MM.1S (cell line): ENCODE results near the gene SLC6A20.

ENCODE experiments used
- DNase-seq: peaks from one replicate; pipeline ENCODE4 v3.0.0-alpha.2; 2015
- H2AFZ ChIP-seq: fragments of 300-600 bp; sonication (generic); 2 replicates; pipeline ENCODE4 v1.6.0; 2016; ENCODE audit warnings: antibody characterized with exemption, low read length
- H3F3A ChIP-seq: fragments of 300-600 bp; sonication (generic); 2 replicates; pipeline ENCODE4 v1.6.1; 2016; ENCODE audit warnings: mild to moderate bottlenecking, antibody characterized with exemption, low read length, moderate library complexity, mixed read lengths; ENCODE audit not compliant: insufficient read depth
- H3K27ac ChIP-seq: fragments of 300-600 bp; sonication (generic); 2 replicates; pipeline ENCODE4 v1.5.1; 2016; ENCODE audit warnings: mild to moderate bottlenecking, low read length
- H3K27me3 ChIP-seq: fragments of 300-600 bp; sonication (generic); replicated peaks from 2 replicates; pipeline ENCODE4 v1.6.0; 2016; ENCODE audit warnings: low read length; ENCODE audit not compliant: insufficient read depth
- H3K36me3 ChIP-seq: fragments of 300-600 bp; sonication (generic); replicated peaks from 2 replicates; pipeline ENCODE4 v1.6.1; 2016; ENCODE audit warnings: mild to moderate bottlenecking, low read length, mixed read lengths; ENCODE audit not compliant: insufficient read depth
- H3K4me1 ChIP-seq: fragments of 300-600 bp; sonication (generic); 2 replicates; pipeline ENCODE4 v1.6.1; 2016; ENCODE audit warnings: low read length, mixed read lengths
- H3K4me2 ChIP-seq: fragments of 300-600 bp; sonication (generic); 2 replicates; pipeline ENCODE4 v1.6.0; 2016; ENCODE audit warnings: low read depth, low read length
- H3K4me3 ChIP-seq: fragments of 300-600 bp; sonication (generic); 2 replicates; pipeline ENCODE4 v1.5.1; 2016; ENCODE audit warnings: low read length, mixed read lengths
- H3K79me2 ChIP-seq: fragments of 300-600 bp; sonication (generic); 2 replicates; pipeline ENCODE4 v1.6.1; 2016; ENCODE audit warnings: mixed run types, low read length, mixed read lengths
- H3K9ac ChIP-seq: fragments of 300-600 bp; sonication (generic); 2 replicates; pipeline ENCODE4 v1.6.1; 2016; ENCODE audit warnings: low read length, mixed read lengths
- H3K9me2 ChIP-seq: fragments of 300-600 bp; sonication (generic); replicated peaks from 2 replicates; pipeline ENCODE4 v1.6.1; 2016; ENCODE audit warnings: mild to moderate bottlenecking, low read length, mixed read lengths; ENCODE audit not compliant: insufficient read depth
- H3K9me3 ChIP-seq: fragments of 300-600 bp; sonication (generic); replicated peaks from 2 replicates; pipeline ENCODE4 v1.6.1; 2016; ENCODE audit warnings: mild to moderate bottlenecking, low read length, mixed read lengths; ENCODE audit not compliant: insufficient read depth
- H4K20me1 ChIP-seq: fragments of 300-600 bp; sonication (generic); 2 replicates; pipeline ENCODE4 v1.6.1; 2016; ENCODE audit warnings: mild to moderate bottlenecking, low read length, moderate library complexity, mixed read lengths; ENCODE audit not compliant: insufficient read depth
- CTCF ChIP-seq: fragments of 300-600 bp; sonication (generic); IDR thresholded peaks from 2 replicates; pipeline ENCODE4 v1.5.1; 2016; ENCODE audit warnings: antibody characterized with exemption, low read length, mixed read lengths
- EZH2 ChIP-seq: fragments of 300-600 bp; sonication (generic); optimal IDR thresholded peaks from 2 replicates; pipeline ENCODE3; 2017; ENCODE audit warnings: low read depth, mild to moderate bottlenecking, antibody characterized with exemption, low read length, mixed read lengths
- EZH2phosphoT487 ChIP-seq: fragments of 300-600 bp; sonication (generic); IDR thresholded peaks from 2 replicates; pipeline ENCODE4 v1.6.1; 2018; ENCODE audit warnings: antibody characterized with exemption, low read length

The SLC6A20 gene

GRCh38 chr3:45841757-45842491 is 45.6 kb upstream of the SLC6A20 start, which contains the start of gene LZTFL1:
TSS of gene LZTFL1 (minus strand) at chr3:45842119. CDS start at chr3:45841991, 128 bp downstream.
- no peak for TF ChIP-seq EZH2phosphoT487
- no peak for TF ChIP-seq EZH2
- TF ChIP-seq CTCF = no peak

DNA sequence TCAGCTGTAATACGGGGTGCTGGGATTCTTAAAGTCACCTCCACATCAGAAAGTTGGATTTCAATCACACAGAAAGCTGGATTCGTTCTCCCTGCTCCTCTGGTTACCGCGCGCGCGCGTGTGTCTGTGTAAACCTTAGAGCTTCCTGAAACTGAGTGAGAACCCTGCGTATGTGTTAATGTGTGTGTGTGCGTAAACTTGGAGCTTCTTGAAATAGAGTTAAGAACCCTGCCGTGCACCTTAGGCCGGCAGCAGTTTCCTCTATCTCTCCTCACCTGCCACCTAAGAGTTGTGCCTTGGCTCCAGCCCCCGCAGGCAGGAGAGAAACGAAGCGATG is 45.1 kb upstream of the SLC6A20 start:
- Histone ChIP-seq H3K27me3 (no peaks in the 10 kb centered on the region), H3K4me1 (peaks cover 24% of the 10 kb centered on the region), H3K36me3 (no peaks in the 10 kb centered on the region), H3K4me3 (peak overlapping the region; percentile 98), H3K79me2 (0 out of 2 replicates have a peak, but pooled peaks cover 8% of the 10 kb centered on the region), H4K20me1 (no peaks in the 10 kb centered on the region), H3K27ac (peak overlapping the region; percentile 64; the same call in 1 of the 2 replicates), H3F3A (peaks cover 10% of the 10 kb centered on the region; the same call in 1 of the 2 replicates), H3K9me3 (no peaks in the 10 kb centered on the region), H3K4me2 (peak overlapping the region; percentile 79), H2AFZ (peak overlapping the region; percentile 93), H3K9me2 (no peaks in the 10 kb centered on the region), H3K9ac (peak overlapping the region; percentile 89)
- DNase-seq = peak; percentile 25
- no peak for TF ChIP-seq CTCF
- TF ChIP-seq EZH2 = no peak
- no peak for TF ChIP-seq EZH2phosphoT487

More at GRCh38 chr3:45841757-45842491, 45.6 kb upstream of the SLC6A20 start, which contains the start of gene LZTFL1:
- Histone ChIP-seq H3K36me3 (no peaks in the 10 kb centered on the region), H2AFZ (peak within 1 kb of the TSS; percentile 93), H3K4me1 (peaks cover 24% of the 10 kb centered on the region), H3K79me2 (0 out of 2 replicates have a peak, but pooled peaks cover 8% of the 10 kb centered on the region), H3K27ac (peak within 1 kb of the TSS; percentile 64; the same call in 1 of the 2 replicates), H3K27me3 (no peaks in the 10 kb centered on the region), H3K9me3 (no peaks in the 10 kb centered on the region), H4K20me1 (no peaks in the 10 kb centered on the region), H3K9ac (peak within 1 kb of the TSS; percentile 89), H3F3A (peaks cover 10% of the 10 kb centered on the region; the same call in 1 of the 2 replicates), H3K4me2 (peak within 1 kb of the TSS; percentile 79), H3K9me2 (no peaks in the 10 kb centered on the region), H3K4me3 (peak within 1 kb of the TSS; percentile 98)
- DNase-seq = peak; percentile 98

GRCh38 chr3:45838466-45838865 is 42.1 kb upstream of the SLC6A20 start:
- no peaks in the 10 kb centered on the region for H3K36me3 ChIP-seq

More at GRCh38 chr3:45838466-45838865, 42.1 kb upstream of the SLC6A20 start:
- no peak for TF ChIP-seq EZH2phosphoT487
- no peak for TF ChIP-seq EZH2
- TF ChIP-seq CTCF = no peak
- Histone ChIP-seq H2AFZ (no peak overlapping the region), H3K9me3 (no peaks in the 10 kb centered on the region), H3F3A (peaks cover 10% of the 10 kb centered on the region; the same call in 1 of the 2 replicates), H3K9me2 (no peaks in the 10 kb centered on the region), H3K27me3 (no peaks in the 10 kb centered on the region), H3K4me3 (no peak overlapping the region), H3K4me2 (no peak overlapping the region), H3K4me1 (peaks cover 14% of the 10 kb centered on the region), H3K9ac (no peak overlapping the region), H3K27ac (no peak overlapping the region), H3K79me2 (0 out of 2 replicates have a peak, but pooled peaks cover 8% of the 10 kb centered on the region), H4K20me1 (no peaks in the 10 kb centered on the region)
- DNase-seq = no peak
